NCI-H510A treated with DMSO at 0.1 percent for 48 hours (cell line): Measurements from ENCODE around the gene CDKN2D.

ENCODE experiments used
- DNase-seq: peaks from one replicate; lab custom pipeline; 2025; lab: John Stamatoyannopoulos, UW

Gene CDKN2D

GRCh38 chr19:10568826-10569651 lies at the start of gene CDKN2D:
Gene CDKN2D, minus strand, starts transcription at chr19:10568979. Its CDS starts 326 bp downstream, at chr19:10568653.
- DNase-seq: peak; percentile 97

- DNase-seq: no peak
Observed at GRCh38 chr19:10617409-10618121, 48.8 kb upstream of the CDKN2D start.

GRCh38 chr19:10615429-10616023 lies 46.7 kb upstream of the CDKN2D start:
- DNase-seq: no peak

- DNase-seq: no peak
Observed at GRCh38 chr19:10612499-10613119, 43.8 kb upstream of the CDKN2D start.

- no peak for DNase-seq
Observed at GRCh38 chr19:10611907-10612306, 43.1 kb upstream of the CDKN2D start.

GRCh38 chr19:10604460-10604980 lies 35.7 kb upstream of the CDKN2D start:
- DNase-seq: no peak

- no peak for DNase-seq
Observed at GRCh38 chr19:10603873-10604459, 35.2 kb upstream of the CDKN2D start.

- no peak for DNase-seq
Observed at GRCh38 chr19:10603084-10603872, 34.5 kb upstream of the CDKN2D start.

GRCh38 chr19:10602330-10603083 lies 33.7 kb upstream of the CDKN2D start:
- peak; percentile 47 for DNase-seq

- DNase-seq: no peak
Observed at GRCh38 chr19:10601999-10602329, 33.2 kb upstream of the CDKN2D start.

GRCh38 chr19:10600149-10600548 lies 31.4 kb upstream of the CDKN2D start:
- no peak for DNase-seq

- DNase-seq: no peak
Observed at GRCh38 chr19:10593820-10594637, 25.2 kb upstream of the CDKN2D start.

GRCh38 chr19:10593148-10593547 lies 24.4 kb upstream of the CDKN2D start:
- DNase-seq: no peak

GRCh38 chr19:10587839-10588150 lies 19.0 kb upstream of the CDKN2D start:
- no peak for DNase-seq

- DNase-seq: peak; percentile 78
Observed at GRCh38 chr19:10587022-10587838, 18.5 kb upstream of the CDKN2D start, which contains the start of gene AP1M2. Gene AP1M2, minus strand, starts transcription at chr19:10587312. Its CDS starts 81 bp downstream, at chr19:10587231.

- no peak for DNase-seq
Observed at GRCh38 chr19:10586396-10586795, 17.6 kb upstream of the CDKN2D start.

- no peak for DNase-seq
Observed at GRCh38 chr19:10583036-10583776, 14.4 kb upstream of the CDKN2D start.

- DNase-seq: no peak
Observed at GRCh38 chr19:10582091-10582490, 13.3 kb upstream of the CDKN2D start.
